Liver (tissue), 9 donors: ENCODE results near the gene RRAGC. TPM values are rescaled to one million over a fixed set of nuclear protein-coding genes. Genes with fewer than 3 reads are reported as not detected.

Experiments
- DNase-seq: peaks from one replicate; pipeline ENCODE4 v3.0.0-alpha.2; 2017; ENCODE audit warnings: low spot score
- H3K27ac ChIP-seq, 2 donors: one replicate each; pipeline ENCODE4 v1.7.0; 2013; ENCODE audit warnings: inconsistent platforms in 2 of 2, low read length in 2 of 2, control low read depth in 1 of 2, low read depth in 1 of 2, mild to moderate bottlenecking in 1 of 2
- H3K27me3 ChIP-seq, 4 donors: one replicate each; pipeline versions ENCODE4 v1.6.1 to v1.7.0; 2013; ENCODE audit warnings: low read length in 3 of 4, inconsistent platforms in 1 of 4, mild to moderate bottlenecking in 1 of 4, moderate library complexity in 1 of 4; ENCODE audit not compliant: control insufficient read depth in 4 of 4, insufficient read depth in 4 of 4
- H3K36me3 ChIP-seq, 4 donors: one replicate each; pipeline versions ENCODE4 v1.6.1 to v1.7.0; 2013; ENCODE audit warnings: low read length in 3 of 4, mild to moderate bottlenecking in 3 of 4, low read depth in 1 of 4, moderate library complexity in 1 of 4; ENCODE audit not compliant: control insufficient read depth in 4 of 4, insufficient read depth in 3 of 4
- H3K4me1 ChIP-seq, 4 donors: one replicate each; pipeline versions ENCODE4 v1.6.1 to v1.7.0; 2013; ENCODE audit warnings: low read length in 3 of 4, mild to moderate bottlenecking in 3 of 4, moderate library complexity in 1 of 4; ENCODE audit not compliant: control insufficient read depth in 4 of 4, insufficient read depth in 4 of 4
- H3K4me3 ChIP-seq, 3 donors: one replicate each; pipeline versions ENCODE4 v1.6.1 to v1.7.0; 2013; ENCODE audit warnings: low read length in 3 of 3, control low read depth in 1 of 3, low read depth in 1 of 3, mild to moderate bottlenecking in 1 of 3
- H3K9ac ChIP-seq, 2 donors: one replicate each; pipeline ENCODE4 v1.7.0; 2013; ENCODE audit warnings: low read length in 2 of 2, mild to moderate bottlenecking in 2 of 2, moderate library complexity in 2 of 2, control low read depth in 1 of 2, low read depth in 1 of 2
- H3K9me3 ChIP-seq, 4 donors: one replicate each; pipeline versions ENCODE4 v1.6.1 to v1.7.0; 2013; ENCODE audit warnings: low read length in 3 of 4; ENCODE audit not compliant: control insufficient read depth in 4 of 4
- EGR1 ChIP-seq, 2 donors: IDR thresholded peaks; 2 replicates each; pipeline ENCODE4 v1.6.1; 2016 to 2018; ENCODE audit warnings: antibody characterized with exemption in 2 of 2, low read depth in 2 of 2
- FOXA1 ChIP-seq: IDR thresholded peaks from 2 replicates; pipeline ENCODE4 v1.6.1; 2016; ENCODE audit warnings: antibody characterized with exemption
- FOXA2 ChIP-seq: IDR thresholded peaks from 2 replicates; pipeline ENCODE4 v1.6.1; 2016; ENCODE audit warnings: antibody characterized with exemption
- HNF4G ChIP-seq: IDR thresholded peaks from 2 replicates; pipeline ENCODE4 v1.6.1; 2016; ENCODE audit warnings: antibody characterized with exemption
- NR2F2 ChIP-seq: IDR thresholded peaks from 2 replicates; pipeline ENCODE4 v1.6.1; 2016; ENCODE audit warnings: antibody characterized with exemption
- RAD21 ChIP-seq, 2 donors: IDR thresholded peaks; 2 replicates each; pipeline ENCODE4 v1.6.1; 2016; ENCODE audit warnings: antibody characterized with exemption in 2 of 2, mild to moderate bottlenecking in 2 of 2
- RXRA ChIP-seq, 2 donors: IDR thresholded peaks; 2 replicates each; pipeline ENCODE4 v1.6.1; 2017 to 2018; ENCODE audit warnings: antibody characterized with exemption in 2 of 2, mild to moderate bottlenecking in 1 of 2
- TAF1 ChIP-seq: conservative IDR thresholded peaks from 2 replicates; pipeline ENCODE4 v1.6.1; 2016; ENCODE audit warnings: antibody characterized with exemption, mild to moderate bottlenecking
- WGBS: extraction: QIAGEN DNeasy Blood & Tissue Kit; methylation state at CpG from one replicate; pipeline ENCODE4 v1.1.7; 2013; 5-methylcytosine and 5-hydroxymethylcytosine counted together
- polyA plus RNA-seq, 2 donors: library from polyadenylated mRNA; stranded (reverse) in 1 of 2; unstranded in 1 of 2; fragments of 200-250 nt in 1 of 2; fragments of >200 nt in 1 of 2; fragmentation: Nextera tagmentation in 1 of 2; extraction: Ambion mirVana in 1 of 2; gene quantifications; one replicate each; pipeline versions ENCODE4 v1.2.1 to v1.2.3, GENCODE V29; 2013 to 2015
- total RNA-seq, 2 donors: library from RNA; depleted of rRNA; stranded (reverse); fragments of >200 nt; gene quantifications; one replicate each; pipeline ENCODE4 v1.2.3, GENCODE V29; 2014
- TF ChIP-seq, protein P1 (sequence below): IDR thresholded peaks from 2 replicates; pipeline ENCODE4 v1.6.1; 2016; ENCODE audit warnings: antibody characterized with exemption, mild to moderate bottlenecking
- TF ChIP-seq, protein P2 (sequence below): IDR thresholded peaks from 2 replicates; pipeline ENCODE4 v1.6.1; 2016; ENCODE audit warnings: antibody characterized with exemption
- TF ChIP-seq, protein P3 (sequence below): fragments of 150-350 bp; IDR thresholded peaks from 2 replicates; pipeline ENCODE4 v1.5.1; 2017; ENCODE audit warnings: improper control_type of control experiment, low read depth, low read length; ENCODE audit not compliant: missing input control
- TF ChIP-seq, protein P4 (sequence below): IDR thresholded peaks from 2 replicates; pipeline ENCODE4 v1.6.1; 2016; ENCODE audit warnings: antibody characterized with exemption
- donor health status: healthy.
- donor health status: healthy.
- donor health status: healthy.
- donor health status: healthy.
- donor health status: healthy.

RRAGC gene
- total and polyA plus RNA-seq, 4 donors = 6.6 to 10.1 (median 7.2) TPM

DNA sequence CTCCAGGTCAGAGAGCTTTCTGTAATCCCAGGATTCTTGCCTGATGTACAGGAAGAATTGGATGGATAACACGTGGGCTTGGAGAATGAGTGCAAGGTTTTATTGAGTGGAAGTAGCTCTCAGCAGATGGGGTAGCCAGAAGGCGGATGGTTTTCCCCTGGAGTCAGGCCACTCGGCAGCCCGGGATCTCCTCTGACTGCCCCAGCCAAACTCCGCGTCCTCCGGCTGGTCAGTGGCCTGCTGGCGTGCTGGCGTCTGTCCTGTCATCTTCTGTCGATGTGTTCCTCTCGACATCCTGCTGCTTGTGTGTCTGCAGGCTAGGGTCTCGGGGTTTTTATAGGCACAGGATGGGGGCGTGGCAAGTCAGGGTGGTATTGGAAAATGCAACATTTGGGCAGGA is 49.2 kb upstream of the RRAGC start:
- Histone ChIP-seq H3K27ac (no peak overlapping the region), H3K4me3 (no peak overlapping the region), H3K27me3 (no peaks in the 10 kb centered on the region), H3K9ac (no peak overlapping the region), H3K4me1 (peaks cover 0 to 3% (median 0%) of the 10 kb centered on the region in 4 donors), H3K36me3 (no peaks in the 10 kb centered on the region), H3K9me3 (peaks cover 0 to 2% (median 0%) of the 10 kb centered on the region in 4 donors)
- no peak for DNase-seq
- WGBS = 95% methylated on average over 13 of the region's 13 CpGs
- TF ChIP-seq, protein P1, sequence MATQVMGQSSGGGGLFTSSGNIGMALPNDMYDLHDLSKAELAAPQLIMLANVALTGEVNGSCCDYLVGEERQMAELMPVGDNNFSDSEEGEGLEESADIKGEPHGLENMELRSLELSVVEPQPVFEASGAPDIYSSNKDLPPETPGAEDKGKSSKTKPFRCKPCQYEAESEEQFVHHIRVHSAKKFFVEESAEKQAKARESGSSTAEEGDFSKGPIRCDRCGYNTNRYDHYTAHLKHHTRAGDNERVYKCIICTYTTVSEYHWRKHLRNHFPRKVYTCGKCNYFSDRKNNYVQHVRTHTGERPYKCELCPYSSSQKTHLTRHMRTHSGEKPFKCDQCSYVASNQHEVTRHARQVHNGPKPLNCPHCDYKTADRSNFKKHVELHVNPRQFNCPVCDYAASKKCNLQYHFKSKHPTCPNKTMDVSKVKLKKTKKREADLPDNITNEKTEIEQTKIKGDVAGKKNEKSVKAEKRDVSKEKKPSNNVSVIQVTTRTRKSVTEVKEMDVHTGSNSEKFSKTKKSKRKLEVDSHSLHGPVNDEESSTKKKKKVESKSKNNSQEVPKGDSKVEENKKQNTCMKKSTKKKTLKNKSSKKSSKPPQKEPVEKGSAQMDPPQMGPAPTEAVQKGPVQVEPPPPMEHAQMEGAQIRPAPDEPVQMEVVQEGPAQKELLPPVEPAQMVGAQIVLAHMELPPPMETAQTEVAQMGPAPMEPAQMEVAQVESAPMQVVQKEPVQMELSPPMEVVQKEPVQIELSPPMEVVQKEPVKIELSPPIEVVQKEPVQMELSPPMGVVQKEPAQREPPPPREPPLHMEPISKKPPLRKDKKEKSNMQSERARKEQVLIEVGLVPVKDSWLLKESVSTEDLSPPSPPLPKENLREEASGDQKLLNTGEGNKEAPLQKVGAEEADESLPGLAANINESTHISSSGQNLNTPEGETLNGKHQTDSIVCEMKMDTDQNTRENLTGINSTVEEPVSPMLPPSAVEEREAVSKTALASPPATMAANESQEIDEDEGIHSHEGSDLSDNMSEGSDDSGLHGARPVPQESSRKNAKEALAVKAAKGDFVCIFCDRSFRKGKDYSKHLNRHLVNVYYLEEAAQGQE = no peak
- TF ChIP-seq HNF4G (no peak), FOXA2 (no peak), FOXA1 (no peak), TAF1 (no peak), NR2F2 (no peak), EGR1 (IDR thresholded peaks at IDR 0.05; ENCODE audit: low read depth in 2 of 2) (no peak)

DNA sequence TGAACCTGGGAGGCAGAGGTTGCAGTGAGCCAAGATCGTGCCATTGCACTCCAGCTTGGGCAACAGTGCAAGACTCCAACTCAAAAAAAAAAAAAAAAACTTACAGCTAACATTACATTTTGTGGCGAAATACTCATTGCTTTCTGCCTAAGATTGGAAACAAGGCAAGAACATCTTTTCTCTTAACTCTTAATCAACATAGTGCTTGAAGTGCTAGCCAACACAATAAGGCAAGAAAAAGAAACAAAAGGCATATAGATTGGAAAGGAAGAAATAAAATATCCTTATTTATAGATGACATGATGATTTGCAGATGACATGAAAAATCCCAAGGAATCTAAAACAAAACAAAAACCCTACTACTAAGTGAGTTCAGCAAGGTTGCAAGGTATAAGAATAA is 46.4 kb upstream of the RRAGC start:
- DNase-seq = no peak
- no peaks in the 10 kb centered on the region for H3K27me3 ChIP-seq
- no peak overlapping the region for H3K27ac ChIP-seq
- WGBS = 86% methylated on average over 2 of the region's 2 CpGs
- H3K4me3 ChIP-seq = no peak overlapping the region
- peaks cover 0 to 1% (median 0%) of the 10 kb centered on the region in 4 donors for H3K4me1 ChIP-seq
- H3K9ac ChIP-seq = no peak overlapping the region
- TF ChIP-seq, protein P1 = no peak
- TF ChIP-seq RAD21 (IDR thresholded peaks at IDR 0.05) (no peak), FOXA1 (no peak), RXRA (IDR thresholded peaks at IDR 0.05) (no peak)
- TF ChIP-seq, protein P2, sequence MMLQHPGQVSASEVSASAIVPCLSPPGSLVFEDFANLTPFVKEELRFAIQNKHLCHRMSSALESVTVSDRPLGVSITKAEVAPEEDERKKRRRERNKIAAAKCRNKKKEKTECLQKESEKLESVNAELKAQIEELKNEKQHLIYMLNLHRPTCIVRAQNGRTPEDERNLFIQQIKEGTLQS = no peak
- TF ChIP-seq, protein P3, sequence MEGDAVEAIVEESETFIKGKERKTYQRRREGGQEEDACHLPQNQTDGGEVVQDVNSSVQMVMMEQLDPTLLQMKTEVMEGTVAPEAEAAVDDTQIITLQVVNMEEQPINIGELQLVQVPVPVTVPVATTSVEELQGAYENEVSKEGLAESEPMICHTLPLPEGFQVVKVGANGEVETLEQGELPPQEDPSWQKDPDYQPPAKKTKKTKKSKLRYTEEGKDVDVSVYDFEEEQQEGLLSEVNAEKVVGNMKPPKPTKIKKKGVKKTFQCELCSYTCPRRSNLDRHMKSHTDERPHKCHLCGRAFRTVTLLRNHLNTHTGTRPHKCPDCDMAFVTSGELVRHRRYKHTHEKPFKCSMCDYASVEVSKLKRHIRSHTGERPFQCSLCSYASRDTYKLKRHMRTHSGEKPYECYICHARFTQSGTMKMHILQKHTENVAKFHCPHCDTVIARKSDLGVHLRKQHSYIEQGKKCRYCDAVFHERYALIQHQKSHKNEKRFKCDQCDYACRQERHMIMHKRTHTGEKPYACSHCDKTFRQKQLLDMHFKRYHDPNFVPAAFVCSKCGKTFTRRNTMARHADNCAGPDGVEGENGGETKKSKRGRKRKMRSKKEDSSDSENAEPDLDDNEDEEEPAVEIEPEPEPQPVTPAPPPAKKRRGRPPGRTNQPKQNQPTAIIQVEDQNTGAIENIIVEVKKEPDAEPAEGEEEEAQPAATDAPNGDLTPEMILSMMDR = no peak
- TF ChIP-seq, protein P4, sequence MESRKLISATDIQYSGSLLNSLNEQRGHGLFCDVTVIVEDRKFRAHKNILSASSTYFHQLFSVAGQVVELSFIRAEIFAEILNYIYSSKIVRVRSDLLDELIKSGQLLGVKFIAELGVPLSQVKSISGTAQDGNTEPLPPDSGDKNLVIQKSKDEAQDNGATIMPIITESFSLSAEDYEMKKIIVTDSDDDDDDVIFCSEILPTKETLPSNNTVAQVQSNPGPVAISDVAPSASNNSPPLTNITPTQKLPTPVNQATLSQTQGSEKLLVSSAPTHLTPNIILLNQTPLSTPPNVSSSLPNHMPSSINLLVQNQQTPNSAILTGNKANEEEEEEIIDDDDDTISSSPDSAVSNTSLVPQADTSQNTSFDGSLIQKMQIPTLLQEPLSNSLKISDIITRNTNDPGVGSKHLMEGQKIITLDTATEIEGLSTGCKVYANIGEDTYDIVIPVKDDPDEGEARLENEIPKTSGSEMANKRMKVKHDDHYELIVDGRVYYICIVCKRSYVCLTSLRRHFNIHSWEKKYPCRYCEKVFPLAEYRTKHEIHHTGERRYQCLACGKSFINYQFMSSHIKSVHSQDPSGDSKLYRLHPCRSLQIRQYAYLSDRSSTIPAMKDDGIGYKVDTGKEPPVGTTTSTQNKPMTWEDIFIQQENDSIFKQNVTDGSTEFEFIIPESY = no peak
- peaks cover 0 to 2% (median 0%) of the 10 kb centered on the region in 4 donors for H3K9me3 ChIP-seq
- no peaks in the 10 kb centered on the region for H3K36me3 ChIP-seq
